ENCODE measurements around the gene ATF7IP.

ATF7IP gene

GRCh38 chr12:14426792-14427191 is 61.3 kb downstream of the ATF7IP start:
- no peak overlapping the region for H3K27ac ChIP-seq
- TF ChIP-seq CTCF (IDR thresholded peaks at IDR 0.05), result no peak
- no peak for TF ChIP-seq ZFX (IDR thresholded peaks at IDR 0.05; ENCODE audit: borderline replicate concordance)

GRCh38 chr12:14427929-14428328 is 62.4 kb downstream of the ATF7IP start:
- TF ChIP-seq CTCF (IDR thresholded peaks at IDR 0.05), result no peak
- TF ChIP-seq ZFX (IDR thresholded peaks at IDR 0.05; ENCODE audit: borderline replicate concordance), result no peak
- no peak overlapping the region for H3K27ac ChIP-seq

- H3K27ac ChIP-seq, result no peak overlapping the region
- TF ChIP-seq ZFX (IDR thresholded peaks at IDR 0.05; ENCODE audit: borderline replicate concordance) (no peak), CTCF (IDR thresholded peaks at IDR 0.05) (no peak)
These were observed 65.0 kb downstream of the ATF7IP start for GRCh38 chr12:14430394-14430986.

- TF ChIP-seq ZFX (IDR thresholded peaks at IDR 0.05; ENCODE audit: borderline replicate concordance) (no peak), CTCF (IDR thresholded peaks at IDR 0.05) (no peak)
- H3K27ac ChIP-seq, result no peak overlapping the region
These were observed 66.5 kb downstream of the ATF7IP start for GRCh38 chr12:14431975-14432374.

GRCh38 chr12:14435627-14436026 is 70.1 kb downstream of the ATF7IP start:
- no peak for TF ChIP-seq ZFX (IDR thresholded peaks at IDR 0.05; ENCODE audit: borderline replicate concordance)

GRCh38 chr12:14442221-14442881 is 76.9 kb downstream of the ATF7IP start:
- H3K27ac ChIP-seq, result no peak overlapping the region
- TF ChIP-seq CTCF (IDR thresholded peaks at IDR 0.05) (no peak), ZFX (IDR thresholded peaks at IDR 0.05; ENCODE audit: borderline replicate concordance) (no peak)

More at GRCh38 chr12:14435627-14436026, 70.1 kb downstream of the ATF7IP start:
- H3K27ac ChIP-seq, result no peak overlapping the region

GRCh38 chr12:14443531-14443930 is 78.0 kb downstream of the ATF7IP start:
- TF ChIP-seq CTCF (IDR thresholded peaks at IDR 0.05), result no peak
- H3K27ac ChIP-seq, result no peak overlapping the region

Data from 22Rv1 (cell line).